Stimulated activated CD4-positive, alpha-beta T cell treated with anti-CD3 and anti-CD28 coated beads, Interleukin-12 subunit alpha, Interleukin-12 subunit beta, amount 100 ng/mL, for 24 hours (primary cell): ENCODE measurements around the gene TLE2.
"Not testable (repeated sequence)": the region's sequence is repeated elsewhere in the genome, so short reads cannot be mapped to it uniquely, and the experiment has no call there.

Experiments used
- DNase-seq, 2 experiments: peaks; one replicate each; pipeline ENCODE4 v3.0.0-alpha.2; 2020; ENCODE audit warnings: low read depth in 2 of 2

The TLE2 gene

DNA sequence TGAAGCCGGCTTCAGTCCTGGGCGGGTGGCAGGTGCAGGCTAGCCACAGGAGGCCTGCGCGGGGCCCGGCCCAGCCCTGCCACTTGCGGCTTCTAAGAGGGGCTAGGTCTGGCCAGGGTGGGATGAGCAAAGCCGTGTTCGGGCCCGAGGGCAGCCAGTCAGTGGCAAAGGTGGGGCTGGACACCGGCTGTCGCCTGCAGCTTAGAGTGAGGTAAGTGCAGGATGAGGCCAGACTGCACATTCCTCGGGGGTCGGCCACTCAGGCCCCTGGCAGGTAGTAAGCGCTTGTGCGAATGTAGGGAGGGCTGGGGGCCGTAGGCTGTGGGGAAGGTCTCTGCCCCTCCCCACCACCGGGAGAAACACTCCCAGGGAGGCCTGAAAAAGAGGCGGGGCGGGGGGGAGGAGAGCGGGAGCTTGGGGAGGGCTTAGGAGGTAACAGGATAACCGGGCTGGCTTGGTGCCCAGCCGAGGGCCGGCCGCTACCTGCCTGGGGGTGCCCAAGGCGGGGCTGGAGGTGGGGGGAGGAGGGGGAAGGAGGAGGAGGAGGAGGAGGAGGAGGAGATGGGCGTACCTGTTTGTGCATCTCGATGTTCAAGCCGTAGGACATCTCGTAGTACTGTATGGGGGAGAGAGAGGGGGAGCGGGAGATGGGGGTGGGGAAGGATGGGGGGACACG, 26.8 kb upstream of the TLE2 start:
- DNase-seq = no peak

DNA sequence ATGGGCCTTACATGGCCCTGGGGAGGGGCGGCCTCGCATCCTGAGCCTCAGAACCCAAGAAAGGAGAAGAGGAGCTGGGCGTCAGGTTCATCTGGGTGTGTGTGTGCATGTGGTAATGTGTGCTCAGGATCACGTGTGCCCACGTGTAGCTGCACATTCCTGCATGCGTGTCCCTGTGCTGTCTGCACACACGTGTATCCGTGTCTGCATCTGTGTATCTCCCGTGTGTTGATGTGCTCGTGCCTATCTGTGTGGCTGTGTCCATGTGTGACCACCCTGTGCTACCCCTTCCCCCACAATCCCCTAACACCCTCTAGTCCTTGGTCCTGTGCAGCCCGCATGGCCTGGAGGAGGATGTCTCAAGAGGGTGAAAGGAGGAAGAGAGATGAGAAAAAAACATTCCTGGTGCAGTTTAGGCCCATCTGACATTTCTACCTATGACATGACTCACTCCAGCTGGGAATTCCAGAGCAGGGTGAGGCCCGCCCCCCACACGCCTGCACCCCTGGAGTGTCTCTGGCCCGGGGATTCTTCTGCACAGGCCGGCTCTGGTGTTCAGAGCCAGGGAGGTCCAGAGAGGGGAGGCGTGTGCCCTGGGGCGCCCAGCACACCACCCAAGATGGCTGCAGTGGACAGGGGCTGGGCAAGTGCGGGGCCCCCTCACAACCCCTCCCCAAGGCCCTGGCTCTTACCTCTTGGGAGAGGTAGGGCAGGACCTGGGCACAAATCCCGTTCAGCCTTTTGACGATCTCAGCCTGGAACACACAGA, 26.1 kb upstream of the TLE2 start:
- no peak for DNase-seq

DNA sequence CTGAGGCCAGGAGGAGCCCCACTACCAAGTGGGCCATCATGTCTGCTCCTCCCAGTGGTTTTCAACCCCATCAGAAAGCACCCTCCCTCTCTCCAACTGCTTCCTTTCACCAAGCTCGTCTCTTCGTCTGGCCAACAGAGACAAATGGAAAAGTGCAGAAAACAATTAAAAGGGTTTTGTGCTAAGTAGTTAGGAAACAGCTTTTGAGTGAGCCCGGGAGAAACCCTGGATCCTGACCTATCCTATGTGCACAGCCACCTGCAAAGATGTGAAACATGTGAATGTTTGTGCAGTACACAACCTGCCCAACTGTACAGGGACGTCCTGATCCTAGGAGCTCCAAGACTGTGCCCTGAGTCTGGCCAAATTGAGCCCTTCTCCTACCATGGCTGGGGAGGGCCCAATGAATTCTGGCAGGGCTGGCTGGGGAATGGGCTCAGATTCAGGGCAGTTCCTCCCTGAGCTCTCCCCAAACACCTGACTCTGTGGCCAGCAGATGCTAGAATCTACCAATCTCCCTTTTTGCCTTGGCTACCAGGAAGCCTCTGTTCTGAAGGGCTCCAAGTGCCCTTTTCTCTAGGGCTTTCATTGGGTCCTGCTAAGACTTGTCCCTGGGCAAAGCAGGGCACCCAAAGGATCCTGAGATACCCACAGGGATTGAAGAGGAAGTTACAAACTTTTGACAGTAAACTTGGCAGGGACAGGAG, 25.3 kb upstream of the TLE2 start:
- DNase-seq = no peak

DNA sequence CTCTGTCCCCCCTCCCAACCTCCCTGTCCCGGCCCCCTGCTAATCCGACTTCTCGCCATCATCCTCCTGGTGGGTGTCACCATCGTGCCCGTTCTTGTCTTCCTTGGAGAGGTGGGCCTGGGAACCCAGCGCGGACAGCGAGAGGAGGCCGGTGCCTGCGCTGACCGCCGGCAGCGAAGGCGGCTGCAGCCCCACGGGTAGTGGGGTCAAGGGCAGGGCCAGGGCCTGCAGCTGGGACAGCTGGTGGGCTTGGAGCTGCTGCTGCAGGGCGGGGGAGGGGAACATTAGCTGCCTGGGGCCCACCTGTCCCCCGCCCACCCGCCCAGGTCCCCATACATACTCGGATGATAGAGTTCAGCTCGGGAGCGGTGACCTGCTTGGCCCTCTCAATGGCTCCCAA, 24.7 kb upstream of the TLE2 start:
- no peak for DNase-seq

DNA sequence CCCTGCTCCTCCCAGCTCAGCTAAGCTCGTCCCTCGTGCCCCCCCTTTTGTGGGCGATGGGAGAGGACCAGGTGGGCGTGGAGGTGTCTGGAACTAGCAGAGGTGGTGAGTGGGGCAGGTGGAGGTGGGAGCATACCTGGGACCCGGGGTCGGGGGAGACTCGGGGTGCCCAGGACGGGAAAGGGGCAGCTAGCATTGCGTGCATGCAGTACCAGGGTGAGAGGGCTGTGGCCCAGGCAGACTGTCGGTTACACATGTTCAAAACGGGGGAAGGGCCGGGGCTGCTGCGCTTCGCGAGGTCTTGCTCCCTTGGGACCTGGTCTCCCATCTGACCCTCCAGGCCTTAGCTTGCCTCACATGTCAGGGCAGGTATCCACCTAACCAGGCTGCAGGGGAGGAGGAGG, 24.1 kb upstream of the TLE2 start:
- no peak for DNase-seq

DNA sequence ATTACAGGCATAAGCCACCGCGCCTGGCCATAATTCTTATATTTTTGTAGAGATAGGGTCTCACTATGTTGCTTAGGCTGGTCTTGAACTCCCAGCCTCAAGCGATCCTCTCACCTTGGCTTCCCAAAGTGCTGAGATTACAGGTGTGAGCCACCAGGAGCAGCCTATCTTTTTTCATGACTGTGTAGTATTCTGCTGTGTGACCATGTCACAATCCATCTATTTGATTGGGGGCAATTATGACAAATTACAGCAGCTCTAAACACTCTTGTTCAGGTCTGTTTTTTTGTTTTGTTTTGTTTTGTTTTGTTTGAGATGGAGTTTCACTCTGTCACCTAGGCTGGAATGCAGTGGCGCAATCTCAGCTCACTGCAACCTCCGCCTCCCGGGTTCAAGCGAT, 20.9 kb upstream of the TLE2 start:
- DNase-seq = not testable (repeated sequence)

DNA sequence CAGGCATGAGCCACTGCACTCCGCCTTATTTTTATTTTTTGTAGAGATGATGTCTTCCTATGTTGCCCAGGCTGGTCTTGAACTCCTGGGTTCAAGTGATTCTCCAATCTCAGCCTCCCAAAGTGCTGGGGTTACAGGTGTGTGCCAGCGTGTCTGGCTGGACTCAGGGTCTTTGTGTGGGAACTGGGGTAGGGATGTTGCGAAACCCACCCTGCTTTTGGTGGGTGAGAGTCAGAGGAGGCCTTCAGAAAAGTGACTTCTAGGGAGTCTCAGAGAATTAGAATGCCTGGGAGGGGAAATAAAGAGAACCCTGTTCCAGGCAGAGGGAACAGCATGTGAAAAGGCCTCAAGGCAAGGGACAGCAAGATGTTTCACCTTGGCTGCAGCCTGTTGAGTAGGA, 20.0 kb upstream of the TLE2 start:
- DNase-seq = no peak

DNA sequence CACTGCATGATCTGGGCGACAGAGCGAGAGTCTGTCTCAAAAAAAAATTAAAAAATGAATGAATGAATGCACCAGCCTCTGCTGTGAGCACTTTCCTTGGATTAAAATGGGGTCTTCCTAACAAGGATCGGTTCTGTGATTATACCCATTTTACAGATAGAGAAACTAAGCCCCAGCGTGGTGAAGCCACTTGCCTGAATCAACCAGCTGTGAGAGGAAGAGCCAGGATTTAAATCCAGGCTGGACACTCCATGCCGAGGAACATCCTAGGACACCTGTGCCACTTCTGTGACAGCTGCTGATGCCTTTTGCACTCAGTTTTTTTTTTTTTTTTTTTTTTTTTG, 19.1 kb upstream of the TLE2 start:
- no peak for DNase-seq

DNA sequence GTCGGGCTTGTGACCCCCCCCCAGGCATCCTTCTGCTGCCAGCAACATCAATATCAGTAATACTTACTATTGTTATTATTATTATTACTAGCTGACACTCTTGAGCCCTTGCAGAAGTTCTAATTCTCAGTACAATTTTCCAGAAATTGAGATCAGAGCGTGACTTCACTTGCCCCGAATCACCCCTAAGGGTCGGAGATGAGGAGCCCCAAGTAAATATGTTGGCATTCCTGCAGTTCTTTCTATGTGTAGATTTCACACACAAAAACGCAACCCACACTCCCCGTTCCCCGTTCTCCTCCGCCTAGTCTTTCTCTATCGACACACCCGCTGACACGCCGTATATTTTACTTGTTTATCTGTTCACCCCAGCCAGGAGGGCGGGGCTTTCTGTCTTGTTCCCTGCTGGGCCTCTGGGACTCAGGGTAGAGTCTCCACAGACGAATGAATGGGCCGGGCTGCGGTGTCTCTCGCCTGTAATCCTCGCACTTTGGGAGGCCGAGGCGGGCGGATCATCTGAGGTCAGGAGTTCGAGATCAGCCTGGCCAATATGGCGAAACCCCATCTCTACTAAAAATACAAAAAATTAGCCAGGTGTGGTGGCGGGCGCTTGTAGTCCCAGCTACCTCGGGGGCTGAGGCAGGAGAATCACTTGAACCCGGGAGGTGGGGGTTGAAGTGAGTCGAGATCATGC, 18.6 kb upstream of the TLE2 start:
- DNase-seq = peak; percentile 40 to 58

DNA sequence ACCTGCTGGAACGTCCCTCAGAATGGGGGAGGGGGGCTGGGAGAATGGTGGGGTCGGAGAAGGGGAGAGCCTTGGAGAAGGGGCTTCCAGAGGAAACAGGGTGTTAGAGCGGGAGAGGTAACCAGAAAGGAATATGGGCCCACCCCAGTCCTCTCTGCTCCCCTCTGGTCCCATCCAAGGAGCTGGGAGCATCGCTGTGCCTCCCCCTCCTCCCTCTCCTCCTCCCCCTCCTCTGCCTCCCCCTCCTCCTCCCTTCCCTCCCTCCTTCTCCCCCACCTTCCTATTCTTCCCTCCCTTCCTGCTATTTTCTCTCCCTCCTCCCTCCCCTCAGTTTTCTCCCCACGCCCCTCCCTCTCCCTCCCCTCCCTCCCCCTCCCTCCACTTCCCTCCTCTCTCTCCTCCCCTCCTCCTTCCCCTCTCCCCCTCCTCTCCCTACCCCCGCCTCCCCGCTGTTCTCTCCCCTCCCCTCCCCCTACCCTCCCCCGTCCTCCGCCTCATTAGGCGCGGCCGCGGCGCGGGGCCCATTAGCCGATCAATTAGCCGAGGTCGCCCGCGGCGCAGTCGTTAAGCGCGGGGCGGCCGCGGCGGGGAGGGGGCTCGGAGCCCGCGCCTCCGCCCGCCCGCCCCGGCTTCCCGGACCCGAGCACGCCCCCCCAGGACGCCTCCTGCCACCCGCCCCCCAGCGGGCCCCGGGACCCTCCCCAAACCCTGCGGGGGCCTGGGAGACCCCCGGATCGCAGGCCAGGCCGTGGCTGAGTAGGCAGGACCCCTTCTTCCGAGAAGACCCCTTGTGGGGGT, 17.8 kb upstream of the TLE2 start:
- DNase-seq = no peak

DNA sequence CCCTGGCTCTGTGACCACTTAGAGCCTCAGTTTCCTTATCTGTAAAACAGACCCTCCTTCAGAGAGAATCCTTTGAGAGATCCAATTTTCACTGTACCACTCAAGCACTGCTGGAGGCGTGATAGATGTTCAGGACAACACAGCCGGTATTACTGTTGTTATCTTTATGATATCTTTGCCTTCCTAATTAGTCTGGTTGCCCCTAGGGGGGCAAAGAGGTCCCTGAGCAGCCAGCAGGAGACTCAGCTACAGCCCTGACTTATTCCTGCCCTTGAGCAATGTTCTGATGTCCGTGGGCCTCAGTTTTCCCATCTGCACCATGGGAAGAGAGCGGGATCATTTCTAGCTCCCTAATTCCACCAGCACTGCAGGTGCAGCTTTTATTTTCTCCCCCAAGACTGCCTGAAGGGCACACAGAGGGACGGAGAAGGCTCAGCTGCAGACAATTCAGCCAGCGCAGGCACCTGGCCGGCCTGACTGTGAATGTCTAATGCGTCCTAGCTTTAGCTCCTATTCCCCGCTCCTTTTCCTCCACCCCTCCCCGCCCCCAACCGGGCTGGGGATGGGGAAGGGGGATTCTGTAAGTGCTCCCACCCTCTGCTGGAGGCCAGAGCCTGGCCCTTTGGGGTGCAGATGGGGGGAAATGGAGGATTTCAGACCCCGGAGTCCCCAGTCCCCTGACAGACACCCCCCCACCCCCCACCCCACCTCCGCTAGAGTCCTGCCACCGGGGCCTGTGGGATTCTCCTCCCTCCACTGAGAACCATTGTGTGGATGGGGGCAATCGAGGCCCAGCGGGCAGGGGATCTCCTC, 17.0 kb upstream of the TLE2 start:
- DNase-seq = no peak

DNA sequence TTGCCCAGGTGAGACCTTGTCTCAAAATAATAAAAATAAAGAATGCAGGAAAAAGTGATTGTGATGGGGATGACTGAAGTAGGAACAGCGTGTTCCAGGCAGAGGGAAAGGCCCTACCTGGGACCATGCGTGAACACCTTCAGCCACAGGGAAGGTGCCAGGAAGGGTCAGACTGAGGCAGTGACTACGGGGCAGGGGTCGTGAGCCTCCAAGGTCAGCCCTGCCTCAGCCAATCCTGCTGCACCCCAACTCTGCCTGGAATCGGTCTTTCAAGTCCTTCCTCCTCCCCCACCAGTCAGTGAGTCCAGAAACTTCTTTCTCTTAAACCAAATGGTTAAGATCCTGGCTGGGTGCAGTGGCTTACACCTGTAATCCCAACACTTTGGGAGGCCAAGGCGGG, 16.1 kb upstream of the TLE2 start:
- DNase-seq = no peak

DNA sequence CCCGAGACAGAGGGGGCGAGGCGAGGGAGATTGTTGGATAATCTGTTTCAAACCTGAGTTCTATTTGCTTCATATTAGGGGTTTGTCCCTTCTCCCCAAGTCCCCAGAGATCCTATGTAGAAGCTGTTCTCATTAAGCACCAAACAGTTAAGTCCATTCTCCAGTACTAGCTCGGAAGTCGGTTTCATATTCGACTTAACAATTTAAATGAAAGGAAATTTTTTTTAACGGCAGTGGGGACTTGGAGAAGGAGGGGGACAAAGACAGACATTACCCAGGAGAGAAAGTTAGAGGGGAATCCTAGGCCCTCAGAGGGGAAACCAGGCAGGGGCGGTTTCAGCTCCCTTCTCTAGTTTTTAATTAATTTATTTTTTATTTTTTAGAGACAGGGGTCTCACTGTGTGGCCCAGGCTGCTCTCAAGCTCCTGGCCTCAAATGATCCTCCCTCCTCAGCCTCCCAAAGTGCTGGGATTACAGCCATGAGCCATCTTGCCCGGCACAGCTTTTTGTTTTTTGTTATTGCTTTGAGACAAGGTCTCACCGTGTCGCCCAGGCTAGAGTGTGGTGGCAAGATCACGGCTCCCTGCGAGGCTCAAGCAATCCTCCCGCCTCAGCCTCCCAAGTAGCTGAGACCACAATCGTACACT, 13.7 kb upstream of the TLE2 start:
- DNase-seq = no peak

DNA sequence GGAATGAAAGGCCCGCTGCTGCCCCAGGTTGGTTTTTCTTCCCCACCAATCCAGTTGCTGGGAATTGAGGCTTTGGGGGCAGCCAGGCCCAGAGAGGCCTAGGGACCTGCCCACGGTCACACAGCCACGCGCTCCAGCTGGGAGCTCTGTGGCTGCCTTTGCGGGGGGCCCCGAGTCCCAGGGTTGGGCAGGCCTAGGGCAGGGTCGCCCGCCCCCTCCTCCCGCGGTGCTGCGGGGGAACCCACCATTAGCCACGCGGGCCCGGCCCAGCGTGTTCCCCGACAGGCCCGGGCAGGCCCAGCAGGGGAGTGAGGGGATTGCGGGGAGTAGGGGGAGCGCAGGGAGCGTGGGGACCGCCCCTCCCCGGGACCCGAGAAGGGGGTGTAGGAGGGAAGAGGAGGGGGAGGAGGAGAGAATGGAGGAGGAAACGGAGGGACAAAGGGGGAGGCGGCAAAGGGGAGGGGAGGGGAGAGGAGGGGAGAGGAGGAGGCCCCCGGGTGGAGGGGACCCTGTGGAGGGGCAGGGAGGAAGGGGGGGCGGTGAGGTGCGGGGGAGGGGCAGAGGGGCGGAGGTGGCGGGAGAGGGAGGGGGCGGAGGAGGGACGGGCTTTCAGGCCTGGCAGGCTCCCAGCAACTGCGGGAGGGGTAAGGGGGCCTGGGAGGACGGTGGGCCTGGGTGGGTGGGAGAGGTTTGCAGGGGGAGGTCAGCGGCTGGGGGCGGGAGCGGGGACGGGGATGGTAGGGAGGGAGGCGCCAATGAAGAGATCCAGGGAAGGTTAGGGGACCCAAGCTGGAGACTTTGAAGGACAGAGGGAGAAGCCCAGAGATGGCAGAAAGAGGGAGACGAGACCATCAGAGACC, 12.9 kb upstream of the TLE2 start:
- DNase-seq = no peak

DNA sequence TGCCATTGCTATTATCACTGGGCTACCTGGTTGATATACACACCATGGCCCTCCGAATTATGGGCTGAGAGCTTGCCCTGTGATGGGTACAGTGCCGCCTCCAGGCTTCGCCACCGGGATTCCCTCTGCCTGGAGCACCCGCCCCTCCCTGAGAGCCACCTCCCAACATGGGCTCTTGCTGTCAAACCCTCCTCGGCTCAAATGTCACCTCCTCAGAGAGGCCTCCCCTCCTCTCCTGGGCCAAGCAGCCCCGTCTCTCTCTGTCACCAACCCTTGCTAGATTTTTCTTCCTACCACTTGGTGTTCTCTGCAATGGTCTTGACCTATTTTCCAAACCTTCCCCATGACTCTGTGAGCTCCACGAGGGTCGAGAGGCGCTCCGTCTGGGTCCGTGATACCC, 12.2 kb upstream of the TLE2 start:
- DNase-seq = no peak

DNA sequence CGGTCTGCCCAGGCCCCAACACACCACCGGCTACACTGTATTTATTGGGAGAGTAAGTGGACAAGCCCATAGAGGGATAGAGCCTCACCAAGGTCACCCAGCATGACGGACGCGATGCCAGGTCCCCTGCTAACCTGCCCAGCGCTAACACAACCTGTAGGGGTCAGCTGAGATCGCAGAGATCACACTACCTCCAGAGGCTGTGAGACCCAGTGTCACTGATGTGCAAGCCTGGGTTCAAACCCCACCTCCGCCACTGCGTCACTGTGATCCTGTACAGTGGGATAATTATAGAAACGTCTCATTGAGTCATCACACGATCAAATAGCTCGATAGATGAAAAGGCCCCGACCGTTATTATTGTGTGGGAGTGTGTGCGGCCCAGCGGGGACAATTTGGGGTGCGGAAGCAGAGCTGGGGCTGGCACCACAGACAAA, 10.6 kb upstream of the TLE2 start:
- no peak for DNase-seq

DNA sequence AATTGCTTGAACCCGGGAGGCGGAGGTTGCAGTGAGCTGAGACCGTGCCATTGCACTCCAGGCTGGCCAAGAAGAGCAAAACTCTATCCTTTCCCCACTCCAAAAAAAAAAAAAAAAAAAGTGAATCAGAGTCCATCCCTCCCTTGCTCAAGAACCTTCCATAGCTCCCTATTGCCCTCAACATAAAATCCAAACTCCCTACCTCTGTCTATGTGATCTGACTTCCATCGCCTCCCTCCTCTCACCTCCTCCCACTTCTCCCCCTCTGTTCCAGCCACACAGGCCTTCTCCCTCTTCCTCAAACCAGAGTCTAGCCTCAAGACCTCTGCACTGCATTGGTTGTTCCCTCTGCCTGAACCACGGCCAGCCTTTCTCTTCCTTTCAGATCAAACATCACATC, 10.0 kb upstream of the TLE2 start:
- DNase-seq = no peak

DNA sequence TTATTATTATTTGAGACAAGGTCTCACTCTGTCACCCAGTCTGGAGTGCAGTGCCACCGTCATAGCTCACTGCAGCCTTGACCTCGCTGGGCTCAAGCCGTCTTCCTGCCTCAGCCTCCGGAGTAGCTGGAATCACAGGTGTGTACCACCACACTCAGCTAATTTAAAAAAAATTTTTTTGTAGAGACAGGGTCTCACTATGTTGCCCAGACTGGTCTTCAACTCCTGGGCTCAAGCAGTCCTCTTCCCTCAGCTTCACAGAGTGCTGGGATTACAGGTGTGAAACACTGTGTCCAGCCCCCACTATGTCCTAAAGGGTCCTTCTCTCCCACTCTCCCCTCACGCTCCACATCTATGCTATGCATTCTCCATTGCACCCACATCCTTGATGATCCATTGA, 9.1 kb upstream of the TLE2 start:
- DNase-seq = no peak

DNA sequence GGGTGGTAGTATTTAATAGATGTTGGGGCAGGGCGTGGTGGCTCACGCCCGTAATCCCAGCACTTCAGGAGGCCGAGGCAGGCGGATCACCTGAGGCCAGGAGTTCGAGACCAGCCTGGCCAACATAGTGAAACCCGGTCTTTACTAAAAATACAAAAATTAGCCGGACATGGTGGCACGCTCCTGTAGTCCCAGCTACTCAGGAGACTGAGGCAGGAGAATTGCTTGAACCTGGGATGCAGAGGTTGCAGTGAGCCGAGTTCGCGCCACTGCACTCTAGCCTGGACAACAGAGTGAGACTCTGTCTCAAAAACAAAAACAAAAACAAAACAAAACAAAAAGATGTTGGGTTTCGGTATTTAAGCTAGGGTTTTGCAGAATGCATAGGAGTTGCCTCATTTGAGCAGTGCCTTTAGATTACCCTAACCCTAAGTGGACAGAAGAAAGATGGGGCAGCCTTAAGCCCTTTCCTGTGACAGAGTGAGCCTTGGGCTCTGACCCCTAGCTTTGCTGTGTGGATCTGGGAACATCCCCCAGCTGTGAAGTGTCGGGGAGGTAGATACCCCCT, 8.0 kb upstream of the TLE2 start:
- not testable (repeated sequence) for DNase-seq
